HG02798 (cell line): ENCODE results near the gene HMCES.
"Not testable (repeated sequence)": the region's sequence is repeated elsewhere in the genome, so short reads cannot be mapped to it uniquely, and the experiment has no call there.

ENCODE experiments used
- ATAC-seq: cut with Tn5 transposase; IDR thresholded peaks from one replicate; pipeline ENCODE4 v1.9.1; 2021; ENCODE audit warnings: mild to moderate bottlenecking; ENCODE audit not compliant: unreplicated experiment, poor library complexity

Gene HMCES

DNA sequence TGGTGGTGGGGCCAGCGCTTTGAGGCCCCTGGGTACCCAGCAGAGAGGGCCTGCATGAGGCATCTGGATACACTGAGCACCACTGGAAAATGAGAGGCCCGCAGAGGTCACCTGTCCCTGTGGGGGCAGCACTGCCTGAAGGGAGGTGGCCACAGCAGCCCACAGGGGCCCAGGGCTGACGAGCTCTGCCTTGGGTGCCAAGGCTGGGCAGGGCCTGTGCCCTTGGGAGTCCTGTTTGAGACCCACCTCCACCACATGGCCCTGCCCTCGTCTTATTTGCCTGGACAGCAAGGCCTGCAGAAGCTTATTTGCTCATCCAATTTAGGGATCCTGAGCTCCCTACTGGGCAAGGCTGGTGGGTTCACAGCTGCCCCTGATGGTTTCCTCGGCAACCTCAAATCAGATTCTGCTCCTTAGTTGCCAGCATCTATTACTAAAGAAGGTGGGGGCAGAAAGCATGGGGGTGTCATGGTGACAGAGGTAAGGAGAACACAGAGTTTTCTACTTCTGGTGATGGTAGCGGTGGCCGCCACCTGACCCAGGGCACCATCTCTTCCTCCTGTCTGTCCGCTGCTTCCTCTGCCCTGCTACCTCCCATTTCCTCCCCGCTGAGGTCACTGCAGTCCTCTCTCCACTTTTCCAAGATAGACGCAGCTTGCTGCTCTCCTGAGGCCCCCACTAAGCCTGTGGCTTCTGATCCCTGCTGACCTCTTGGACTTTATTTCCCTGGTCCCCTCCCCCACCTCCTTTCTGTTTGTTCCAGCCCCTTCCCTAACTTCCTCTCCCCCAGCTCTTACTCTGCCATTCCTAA lies 62.9 kb downstream of the HMCES start:
- ATAC-seq: no peak

GRCh38 chr3:129343643-129344360 lies 65.1 kb downstream of the HMCES start:
- no peak for ATAC-seq

- ATAC-seq: no peak
These were observed 66.0 kb downstream of the HMCES start for GRCh38 chr3:129344540-129345220.

DNA sequence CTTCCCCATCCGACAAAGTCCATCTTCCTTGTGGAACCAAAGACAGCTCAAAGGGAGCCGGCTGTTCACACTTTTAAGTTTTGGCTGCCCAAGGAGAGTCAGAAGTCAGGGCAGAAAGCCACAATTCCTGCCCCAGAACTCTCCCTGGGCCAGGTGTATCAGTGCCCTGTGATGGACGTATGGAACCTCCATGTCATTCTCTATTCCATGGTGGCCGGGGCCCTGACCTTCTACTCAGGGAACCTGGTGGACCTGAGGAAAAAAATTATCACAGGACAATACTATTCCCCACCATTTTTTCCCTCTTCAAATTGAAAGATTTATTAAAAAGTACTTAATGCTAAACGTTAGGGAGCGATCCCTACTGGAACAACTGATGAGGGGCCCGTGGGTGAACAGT lies 66.6 kb downstream of the HMCES start:
- ATAC-seq: no peak

GRCh38 chr3:129345971-129346370 lies 67.3 kb downstream of the HMCES start:
- no peak for ATAC-seq

- no peak for ATAC-seq
These were observed 68.2 kb downstream of the HMCES start for GRCh38 chr3:129346695-129347457.

- ATAC-seq: no peak
These were observed 68.8 kb downstream of the HMCES start for GRCh38 chr3:129347458-129347845.

- ATAC-seq: no peak
These were observed 70.1 kb downstream of the HMCES start for GRCh38 chr3:129348734-129349133.

- not testable (repeated sequence) for ATAC-seq
These were observed 70.5 kb downstream of the HMCES start for GRCh38 chr3:129349169-129349568.

GRCh38 chr3:129349791-129350190 lies 71.1 kb downstream of the HMCES start:
- no peak for ATAC-seq

GRCh38 chr3:129352045-129352444 lies 73.4 kb downstream of the HMCES start:
- no peak for ATAC-seq

- no peak for ATAC-seq
These were observed 74.2 kb downstream of the HMCES start for GRCh38 chr3:129352650-129353588.

DNA sequence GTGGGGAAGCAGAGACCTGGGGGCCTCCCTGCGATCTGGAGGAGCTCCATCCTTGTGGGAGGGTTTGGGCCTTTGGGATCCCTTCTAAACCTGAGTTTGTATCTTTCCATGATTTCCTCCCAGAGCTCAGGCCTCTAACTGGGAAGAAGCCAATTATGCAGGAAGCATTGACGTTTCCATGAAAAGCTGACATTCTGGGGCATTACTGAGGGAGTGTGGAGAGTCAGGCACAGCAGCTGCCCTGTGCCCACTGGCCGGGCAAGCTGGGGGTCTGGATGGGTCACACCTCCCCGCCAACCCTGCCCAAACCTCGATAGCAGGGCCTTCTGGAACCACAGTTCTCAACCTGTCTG lies 74.9 kb downstream of the HMCES start:
- no peak for ATAC-seq
